GM04504 (cell line): ENCODE data around the gene JPT2.
"Not testable (repeated sequence)": the region's sequence is repeated elsewhere in the genome, so short reads cannot be mapped to it uniquely, and the experiment has no call there.

Experiments
- DNase-seq: peaks from one replicate; pipeline ENCODE4 v3.0.0-alpha.2; 2012; ENCODE audit warnings: low read depth

JPT2 gene

GRCh38 chr16:1674751-1675664, 3.1 kb upstream of the JPT2 start:
- peak; percentile 28 for DNase-seq

- no peak for DNase-seq
These were observed 1.4 kb upstream of the JPT2 start for GRCh38 chr16:1676661-1677060.

DNA sequence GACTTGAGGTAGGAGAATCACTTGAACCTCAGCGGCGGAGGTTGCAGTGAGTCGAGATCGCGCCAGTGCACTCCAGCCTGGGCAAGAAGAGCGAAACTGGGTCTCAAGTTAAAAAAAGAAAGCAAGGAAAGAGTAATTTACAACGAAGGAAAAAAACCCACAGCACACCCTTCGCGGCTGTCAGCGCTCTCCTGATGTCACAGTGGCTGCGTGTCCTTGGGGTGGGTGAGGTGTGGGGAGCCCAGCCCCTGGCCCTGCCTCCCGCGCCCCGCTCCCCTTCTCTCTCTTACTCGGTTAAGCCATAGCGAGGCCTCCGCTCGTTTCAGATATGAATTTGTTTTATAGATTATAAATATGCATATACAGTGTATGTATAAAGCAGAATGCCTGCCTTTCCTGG, 740 bp upstream of the JPT2 start:
- DNase-seq = no peak

- DNase-seq = no peak
These were observed 520 bp downstream of the JPT2 start for GRCh38 chr16:1678500-1679098.

GRCh38 chr16:1680361-1680760, 2.3 kb downstream of the JPT2 start:
- DNase-seq = no peak

DNA sequence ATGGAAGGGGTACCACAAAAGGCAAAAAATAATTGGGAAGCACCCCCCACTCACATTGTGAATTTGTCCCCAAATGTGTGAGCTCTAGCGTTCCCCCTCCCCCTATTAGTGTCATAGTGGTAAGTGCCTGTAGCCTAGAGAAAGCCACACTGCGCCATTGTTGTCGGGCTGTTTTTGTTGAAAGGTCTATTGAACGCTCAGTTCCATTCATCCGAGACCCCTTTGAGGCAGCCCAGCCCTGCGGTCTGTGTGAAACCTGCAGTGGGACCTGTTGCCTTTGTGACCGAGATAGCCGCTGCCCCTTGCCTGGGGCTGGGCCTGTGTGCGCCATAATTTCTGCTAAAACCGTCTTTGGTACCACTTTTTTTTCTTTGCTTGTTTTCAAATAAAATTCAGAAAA, 3.0 kb downstream of the JPT2 start:
- DNase-seq = no peak

DNA sequence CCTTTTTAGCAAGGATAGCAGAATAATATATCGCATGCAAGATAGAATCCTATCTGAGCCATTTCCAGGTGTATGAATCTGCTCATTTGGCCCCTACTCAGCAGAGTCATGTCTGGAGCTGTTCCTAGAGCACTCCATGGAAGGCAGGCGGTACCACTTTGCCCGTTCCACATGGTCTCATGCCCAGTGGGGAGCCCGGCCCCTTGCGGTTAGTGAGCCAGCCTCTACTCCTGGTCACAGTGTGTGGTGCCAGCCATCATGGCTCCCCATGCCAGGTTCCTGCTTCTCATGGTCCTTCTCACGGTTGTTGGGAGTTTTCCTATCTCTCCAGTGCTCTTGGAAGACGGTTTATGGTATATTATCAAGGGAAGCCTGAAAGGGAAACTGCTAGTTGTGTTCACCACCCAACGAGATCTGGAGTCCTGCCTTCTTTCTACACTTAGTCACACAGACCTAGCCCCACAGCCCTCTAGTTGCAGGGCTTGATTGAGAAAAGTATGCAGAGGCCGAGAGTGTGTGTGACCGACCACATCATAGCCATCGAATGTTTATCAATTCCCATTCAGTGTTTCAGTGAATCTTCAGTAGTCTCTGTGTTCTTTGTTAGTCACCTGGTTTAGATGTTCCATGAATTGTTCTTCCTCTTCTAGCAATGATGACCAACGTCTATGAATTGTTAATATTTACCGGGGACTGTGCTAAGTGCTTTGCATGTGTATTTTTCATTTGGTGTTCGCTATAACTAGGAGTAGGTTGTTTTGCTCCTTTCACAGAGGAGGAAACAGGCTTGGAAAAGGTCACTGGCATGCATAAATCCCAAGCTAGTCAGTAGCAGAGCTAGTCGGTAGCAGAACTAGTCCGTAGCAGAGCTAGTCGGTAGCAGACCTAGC, 9.6 kb downstream of the JPT2 start:
- DNase-seq = no peak

- no peak for DNase-seq
These were observed 10.9 kb downstream of the JPT2 start for GRCh38 chr16:1688807-1689560.

- no peak for DNase-seq
These were observed 11.8 kb downstream of the JPT2 start for GRCh38 chr16:1689853-1690252.

- no peak for DNase-seq
These were observed 12.7 kb downstream of the JPT2 start for GRCh38 chr16:1690810-1691209.

- no peak for DNase-seq
These were observed 13.2 kb downstream of the JPT2 start for GRCh38 chr16:1691276-1691675.

DNA sequence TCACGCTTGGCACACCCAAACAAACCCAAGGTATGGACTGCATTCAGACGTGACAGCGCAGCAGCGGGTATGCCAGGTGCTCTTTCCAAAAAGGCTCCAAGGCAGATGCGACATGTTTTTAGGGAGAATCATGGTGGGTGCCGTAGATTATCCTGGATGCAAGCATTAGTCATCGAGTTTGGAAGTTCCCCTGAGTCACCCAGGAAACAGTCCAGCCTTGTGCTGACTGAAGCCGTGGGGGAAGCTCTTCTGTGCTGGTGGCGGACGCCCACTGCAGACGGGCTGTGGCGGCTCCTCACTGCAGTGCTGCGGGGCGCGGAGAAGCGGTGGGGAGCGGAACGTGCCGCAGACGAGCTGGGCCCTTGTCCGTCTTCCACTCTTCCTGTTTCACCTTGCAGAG, 13.9 kb downstream of the JPT2 start:
- no peak for DNase-seq

GRCh38 chr16:1696863-1697262, 18.8 kb downstream of the JPT2 start:
- DNase-seq = no peak

GRCh38 chr16:1698680-1699079, 20.6 kb downstream of the JPT2 start:
- no peak for DNase-seq

- no peak for DNase-seq
These were observed 22.2 kb downstream of the JPT2 start for GRCh38 chr16:1700246-1700645.

GRCh38 chr16:1701216-1701878, 23.3 kb downstream of the JPT2 start:
- DNase-seq = no peak

GRCh38 chr16:1705324-1705687, 27.2 kb downstream of the JPT2 start:
- DNase-seq = not testable (repeated sequence)

GRCh38 chr16:1705688-1706385, 27.8 kb downstream of the JPT2 start, which contains the start of gene MAPK8IP3:
TSS of gene MAPK8IP3 (plus strand) at chr16:1706195. CDS start at chr16:1706340, 145 bp downstream.
- peak; percentile 79 for DNase-seq

- no peak for DNase-seq
These were observed 28.5 kb downstream of the JPT2 start for GRCh38 chr16:1706386-1707192.
